HepG2 (cell line): ENCODE results near the gene TMEM121. TPM values are rescaled to one million over a fixed set of nuclear protein-coding genes. Genes with fewer than 3 reads are reported as not detected.

ENCODE experiments used
- BCL6 ChIP-seq: IDR thresholded peaks from 2 replicates; pipeline ENCODE4 v1.6.1; 2016; ENCODE audit warnings: missing genetic modification reagents, missing compliant biosample characterization
- BRF2 ChIP-seq: sonication (generic); formaldehyde crosslinking; IDR thresholded peaks from 2 replicates; pipeline ENCODE4 v1.8.1; 2022; ENCODE audit warnings: mild to moderate bottlenecking, missing genetic modification reagents
- DNMT1 ChIP-seq: sonication (generic); formaldehyde crosslinking; IDR thresholded peaks from 2 replicates; pipeline ENCODE4 v1.5.1; 2020; ENCODE audit warnings: mild to moderate bottlenecking, missing genetic modification reagents
- MIER2 ChIP-seq: IDR thresholded peaks from 2 replicates; pipeline ENCODE4 v1.6.1; 2016; ENCODE audit warnings: missing biosample characterization, missing genetic modification reagents
- NCOA2 ChIP-seq: sonication (generic); formaldehyde crosslinking; IDR thresholded peaks from 2 replicates; pipeline ENCODE4 v1.8.0; 2022; ENCODE audit warnings: inconsistent platforms
- PRDM4 ChIP-seq: sonication (generic); formaldehyde crosslinking; IDR thresholded peaks from 2 replicates; pipeline ENCODE4 v1.9.0; 2021; ENCODE audit warnings: missing genetic modification reagents, borderline replicate concordance
- PTBP1 ChIP-seq: fragments of 200-400 bp; formaldehyde crosslinking; IDR thresholded peaks from 2 replicates; pipeline ENCODE4 v1.6.1; 2018; ENCODE audit warnings: low read length, low read depth; ENCODE audit not compliant: poor library complexity, severe bottlenecking
- SMC3 ChIP-seq: IDR thresholded peaks from 2 replicates; pipeline ENCODE4 v1.6.1; 2011; ENCODE audit warnings: low read length, improper control_type of control experiment
- TMF1 ChIP-seq: sonication (generic); formaldehyde crosslinking; IDR thresholded peaks from 2 replicates; pipeline ENCODE4 v1.8.1; 2022; ENCODE audit warnings: low read depth, missing genetic modification reagents
- ZBTB3 ChIP-seq: sonication (generic); formaldehyde crosslinking; IDR thresholded peaks from 2 replicates; pipeline ENCODE4 v1.4.0; 2020; ENCODE audit warnings: low read depth, mild to moderate bottlenecking, moderate library complexity, missing genetic modification reagents, borderline replicate concordance
- ZBTB7A ChIP-seq: sonication (generic); formaldehyde crosslinking; IDR thresholded peaks from 2 replicates; pipeline ENCODE4 v1.8.0; 2022; ENCODE audit warnings: mild to moderate bottlenecking, missing genetic modification reagents
- ZFY ChIP-seq: sonication (generic); formaldehyde crosslinking; IDR thresholded peaks from 2 replicates; pipeline ENCODE4 v1.4.0; 2020; ENCODE audit warnings: missing genetic modification reagents
- ZNF350 ChIP-seq: sonication (generic); formaldehyde crosslinking; IDR thresholded peaks from 2 replicates; pipeline ENCODE4 v1.4.0; 2020; ENCODE audit warnings: mild to moderate bottlenecking, low read depth, missing genetic modification reagents, borderline replicate concordance
- ZNF607 ChIP-seq: sonication (generic); formaldehyde crosslinking; IDR thresholded peaks from 2 replicates; pipeline ENCODE4 v1.5.1; 2020; ENCODE audit warnings: missing genetic modification reagents, mild to moderate bottlenecking, borderline replicate concordance
- ZNF670 ChIP-seq: sonication (generic); formaldehyde crosslinking; IDR thresholded peaks from 2 replicates; pipeline ENCODE4 v1.8.0; 2022; ENCODE audit warnings: mild to moderate bottlenecking, missing genetic modification reagents, borderline replicate concordance
- polyA plus RNA-seq, 8 experiments: library from polyadenylated mRNA; depleted of rRNA in 3 of 8; stranded (reverse) in 7 of 8; unstranded in 1 of 8; fragments of >200 nt; fragmentation: Illumina TruSeq in 4 of 8; extraction: Trizol in 4 of 8; gene quantifications; 2 replicates each; pipeline versions ENCODE4 v1.2.1 to v1.2.3, GENCODE V29; 2011 to 2016; ENCODE audit warnings: low read depth in 4 of 8, missing spikeins in 1 of 8, mixed read lengths in 1 of 8; ENCODE audit not compliant: insufficient read depth in 1 of 8
- total RNA-seq, 5 experiments: library from RNA; depleted of rRNA; stranded (reverse); fragments of >200 nt; fragmentation: Illumina TruSeq; extraction: Trizol; gene quantifications; 2 replicates each; pipeline ENCODE4 v1.2.3, GENCODE V29; 2016; ENCODE audit warnings: low read depth in 1 of 5
- TF ChIP-seq, protein P1 (sequence below), 2 experiments: sonication (generic) in 1 of 2; formaldehyde crosslinking in 1 of 2; IDR thresholded peaks; 2 replicates each; pipeline versions ENCODE4 v1.4.0 to v1.6.1; 2016 to 2020; ENCODE audit warnings: borderline replicate concordance in 1 of 2, low read depth in 1 of 2, mild to moderate bottlenecking in 1 of 2, missing genetic modification reagents in 1 of 2
- TF ChIP-seq, protein P2 (sequence below): sonication (generic); formaldehyde crosslinking; IDR thresholded peaks from 2 replicates; pipeline ENCODE4 v1.8.0; 2022; ENCODE audit warnings: mild to moderate bottlenecking, missing genetic modification reagents, borderline replicate concordance

Gene TMEM121
- total and polyA plus RNA-seq, 2 of the 13 experiments (the other 11 are each of a cell fraction or from before 2014, with no cell fraction given) = 6.6 to 19.0 TPM

GRCh38 chr14:105496831-105497591 lies 29.4 kb upstream of the TMEM121 start (continued):
- TF ChIP-seq MIER2 = no peak
- TF ChIP-seq ZNF670 (CRISPR knock-in tag) = no peak
- no peak for TF ChIP-seq ZFY
- no peak; the same call in 1 of the 2 replicates for TF ChIP-seq TMF1 (CRISPR knock-in tag)
- no peak for TF ChIP-seq SMC3
- TF ChIP-seq, protein P1, sequence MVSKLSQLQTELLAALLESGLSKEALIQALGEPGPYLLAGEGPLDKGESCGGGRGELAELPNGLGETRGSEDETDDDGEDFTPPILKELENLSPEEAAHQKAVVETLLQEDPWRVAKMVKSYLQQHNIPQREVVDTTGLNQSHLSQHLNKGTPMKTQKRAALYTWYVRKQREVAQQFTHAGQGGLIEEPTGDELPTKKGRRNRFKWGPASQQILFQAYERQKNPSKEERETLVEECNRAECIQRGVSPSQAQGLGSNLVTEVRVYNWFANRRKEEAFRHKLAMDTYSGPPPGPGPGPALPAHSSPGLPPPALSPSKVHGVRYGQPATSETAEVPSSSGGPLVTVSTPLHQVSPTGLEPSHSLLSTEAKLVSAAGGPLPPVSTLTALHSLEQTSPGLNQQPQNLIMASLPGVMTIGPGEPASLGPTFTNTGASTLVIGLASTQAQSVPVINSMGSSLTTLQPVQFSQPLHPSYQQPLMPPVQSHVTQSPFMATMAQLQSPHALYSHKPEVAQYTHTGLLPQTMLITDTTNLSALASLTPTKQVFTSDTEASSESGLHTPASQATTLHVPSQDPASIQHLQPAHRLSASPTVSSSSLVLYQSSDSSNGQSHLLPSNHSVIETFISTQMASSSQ (IDR thresholded peaks at IDR 0.05; ENCODE audit: low read depth) = no peak
- TF ChIP-seq, protein P1 (CRISPR knock-in tag; IDR thresholded peaks at IDR 0.05; ENCODE audit: borderline replicate concordance) = no peak
- no peak for TF ChIP-seq ZBTB7A (CRISPR knock-in tag)
- TF ChIP-seq PTBP1 = no peak
- no peak for TF ChIP-seq PRDM4 (CRISPR knock-in tag)
- no peak for TF ChIP-seq BRF2 (CRISPR knock-in tag)
- no peak for TF ChIP-seq NCOA2 (CRISPR knock-in tag)
- TF ChIP-seq, protein P2, sequence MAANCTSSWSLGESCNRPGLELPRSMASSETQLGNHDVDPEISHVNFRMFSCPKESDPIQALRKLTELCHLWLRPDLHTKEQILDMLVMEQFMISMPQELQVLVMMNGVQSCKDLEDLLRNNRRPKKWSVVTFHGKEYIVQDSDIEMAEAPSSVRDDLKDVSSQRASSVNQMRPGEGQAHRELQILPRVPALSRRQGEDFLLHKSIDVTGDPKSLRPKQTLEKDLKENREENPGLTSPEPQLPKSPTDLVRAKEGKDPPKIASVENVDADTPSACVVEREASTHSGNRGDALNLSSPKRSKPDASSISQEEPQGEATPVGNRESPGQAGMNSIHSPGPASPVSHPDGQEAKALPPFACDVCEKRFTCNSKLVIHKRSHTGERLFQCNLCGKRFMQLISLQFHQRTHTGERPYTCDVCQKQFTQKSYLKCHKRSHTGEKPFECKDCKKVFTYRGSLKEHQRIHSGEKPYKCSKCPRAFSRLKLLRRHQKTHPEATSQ (CRISPR knock-in tag) = no peak
- TF ChIP-seq ZBTB3 (CRISPR knock-in tag) = 0 out of 2 replicates have a peak, but pooled peaks have one; percentile 86
- TF ChIP-seq BCL6 = 0 out of 2 replicates have a peak, but pooled peaks have one; percentile 10
- peak; percentile 42 for TF ChIP-seq ZNF350 (CRISPR knock-in tag)
- TF ChIP-seq ZNF607 (CRISPR knock-in tag) = no peak
- TF ChIP-seq DNMT1 = no peak
